SH-SY5Y (cell line): ENCODE measurements around the gene SSBP1.

ENCODE experiments used
- GATA2 ChIP-seq: IDR thresholded peaks from 2 replicates; pipeline ENCODE4 v1.6.1; 2011; ENCODE audit warnings: mild to moderate bottlenecking, low read depth, low read length
- GATA3 ChIP-seq: IDR thresholded peaks from 2 replicates; pipeline ENCODE4 v1.6.1; 2011; ENCODE audit warnings: low read depth, mild to moderate bottlenecking, low read length, moderate library complexity

The SSBP1 gene, protein sequence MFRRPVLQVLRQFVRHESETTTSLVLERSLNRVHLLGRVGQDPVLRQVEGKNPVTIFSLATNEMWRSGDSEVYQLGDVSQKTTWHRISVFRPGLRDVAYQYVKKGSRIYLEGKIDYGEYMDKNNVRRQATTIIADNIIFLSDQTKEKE

DNA sequence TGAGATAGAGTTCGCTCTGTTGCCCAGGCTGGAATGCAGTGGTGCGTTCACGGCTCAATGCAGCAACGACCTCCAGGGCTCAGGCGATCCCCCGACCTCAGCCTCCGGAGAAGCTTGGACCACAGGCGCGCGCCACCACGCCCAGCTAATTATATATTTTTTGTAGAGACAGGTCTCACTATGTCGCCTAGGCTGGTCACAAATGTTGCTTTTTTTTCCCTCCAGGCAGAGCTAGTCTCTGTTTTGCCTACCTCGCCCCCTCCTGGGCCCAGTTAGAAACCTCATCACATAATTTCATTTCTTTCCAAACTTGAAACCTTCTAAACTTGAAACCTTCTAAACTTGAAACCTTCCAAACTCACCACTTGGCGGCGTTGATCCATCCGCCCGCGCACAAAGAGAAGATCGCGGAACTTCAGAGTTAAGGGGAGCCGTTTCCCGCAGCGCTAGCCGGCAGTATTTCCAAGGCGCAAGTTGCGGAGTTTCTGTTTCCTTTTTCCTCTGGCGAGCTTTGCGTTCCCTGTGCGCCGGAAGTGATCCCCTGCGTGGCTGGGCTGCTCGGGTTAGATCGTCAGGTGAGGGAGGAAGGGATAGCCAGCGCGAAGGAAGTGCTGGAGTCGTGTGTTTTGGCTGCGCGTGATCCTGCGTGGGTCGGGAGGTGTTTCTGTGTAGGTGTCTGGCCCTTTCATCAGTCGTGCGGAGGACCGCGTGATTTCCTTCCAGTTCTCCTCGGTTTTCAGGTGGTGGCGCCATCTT is at the start of gene SSBP1:
TSS of gene SSBP1 (plus strand) at position 523 of the 756 bp plus-strand sequence. CDS start 809 bp downstream, outside the sequence.
- TF ChIP-seq GATA2, result no peak; the same call in 1 of the 2 replicates
- no peak for TF ChIP-seq GATA3

DNA sequence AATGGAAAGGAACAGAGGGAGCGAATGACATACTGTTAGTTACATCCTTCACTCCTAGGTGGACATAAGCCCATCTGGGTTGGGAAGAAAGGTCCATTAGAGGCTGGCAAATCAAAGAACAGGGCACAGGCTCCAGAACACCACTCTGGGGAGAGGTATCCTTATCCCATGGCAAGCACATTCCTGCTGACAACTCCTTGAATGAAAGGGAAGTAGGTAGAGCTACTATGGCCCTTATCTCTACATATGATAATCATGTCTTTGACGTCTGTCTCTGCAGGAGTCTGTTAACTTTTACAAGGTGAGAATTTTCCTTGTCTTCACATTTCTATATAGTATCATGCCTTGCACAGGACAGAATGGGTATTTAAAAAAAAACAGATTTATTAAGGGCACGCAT is 46.6 kb upstream of the SSBP1 start:
- no peak for TF ChIP-seq GATA2
- no peak for TF ChIP-seq GATA3

DNA sequence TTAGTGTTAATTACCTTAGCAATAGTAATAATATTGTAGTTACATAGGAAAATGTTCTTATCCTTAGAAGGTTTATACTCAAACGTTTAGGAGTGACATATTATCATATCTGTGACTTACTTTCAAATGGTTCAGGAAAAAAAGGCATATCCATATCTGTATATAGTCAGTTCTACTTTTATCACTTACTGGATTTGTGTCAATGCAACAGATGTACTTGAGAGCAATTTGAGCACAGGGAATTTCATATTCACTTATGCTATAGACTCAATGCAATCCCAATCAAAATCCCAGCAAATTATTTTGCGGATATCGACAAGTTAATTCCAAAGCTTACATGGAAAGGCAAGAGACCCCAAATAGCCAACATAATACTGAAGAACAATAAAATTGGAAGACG is 46.2 kb upstream of the SSBP1 start:
- TF ChIP-seq GATA3 (no peak), GATA2 (no peak)

DNA sequence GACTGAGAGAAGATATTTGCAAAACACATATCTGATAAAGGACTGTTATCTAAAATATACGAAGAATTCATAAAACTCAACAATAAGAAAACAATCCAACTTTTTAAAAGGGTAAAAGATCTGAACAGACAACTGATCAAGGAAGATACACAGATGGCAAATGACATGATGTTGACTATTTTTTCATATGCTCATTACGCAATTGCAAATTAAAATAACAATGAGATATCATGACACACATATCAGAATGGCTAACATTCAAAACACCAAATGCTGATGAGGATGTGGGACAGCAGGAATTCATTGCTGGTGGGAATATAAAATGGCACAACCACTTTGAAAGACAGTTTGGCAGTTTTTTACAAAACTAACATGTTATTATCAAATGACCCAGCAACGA is 45.1 kb upstream of the SSBP1 start:
- no peak for TF ChIP-seq GATA2
- no peak for TF ChIP-seq GATA3

DNA sequence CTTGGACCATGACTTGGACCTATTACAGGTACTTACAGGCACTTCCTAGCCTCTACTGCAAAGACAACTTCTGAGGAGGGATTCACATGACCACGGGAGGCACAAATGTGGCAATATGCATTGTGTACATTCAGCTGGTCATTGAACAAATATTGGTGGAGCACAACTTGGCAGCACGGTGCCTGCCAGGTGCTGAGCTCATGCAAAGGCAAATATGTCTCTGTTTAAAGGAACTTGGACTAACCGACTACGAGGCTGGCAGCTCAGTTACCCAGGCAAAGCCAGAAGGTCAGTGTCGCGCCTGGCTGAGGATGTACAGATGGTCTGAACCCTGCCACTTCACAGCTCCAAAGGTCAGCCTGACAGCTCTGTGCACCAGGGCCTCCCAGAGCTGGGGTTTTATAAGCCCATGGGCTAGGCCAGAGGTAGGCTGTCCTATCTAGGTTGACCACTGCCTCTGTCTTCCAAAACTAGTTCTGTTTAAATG is 42.3 kb upstream of the SSBP1 start:
- TF ChIP-seq GATA3 (no peak), GATA2 (no peak)

DNA sequence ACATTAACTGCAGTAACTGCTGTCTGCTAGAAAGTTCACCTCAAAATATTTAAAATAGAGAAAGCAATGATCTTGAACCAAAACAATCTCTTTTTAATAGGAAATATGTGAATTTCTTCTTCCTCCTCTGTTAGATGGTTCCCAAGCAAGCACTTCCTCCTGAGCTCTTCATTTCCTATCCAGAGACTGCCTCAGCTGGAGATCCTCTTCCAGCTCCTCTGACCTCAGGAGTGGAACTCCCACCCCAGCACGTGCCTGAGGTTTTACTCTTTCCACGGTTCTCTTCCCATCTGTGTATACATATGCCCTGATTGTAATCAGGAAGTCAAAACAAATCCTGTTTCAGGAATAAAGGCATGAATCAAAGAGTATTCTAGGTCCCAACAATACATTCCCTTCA is 41.8 kb upstream of the SSBP1 start:
- TF ChIP-seq GATA3 (no peak), GATA2 (no peak)

DNA sequence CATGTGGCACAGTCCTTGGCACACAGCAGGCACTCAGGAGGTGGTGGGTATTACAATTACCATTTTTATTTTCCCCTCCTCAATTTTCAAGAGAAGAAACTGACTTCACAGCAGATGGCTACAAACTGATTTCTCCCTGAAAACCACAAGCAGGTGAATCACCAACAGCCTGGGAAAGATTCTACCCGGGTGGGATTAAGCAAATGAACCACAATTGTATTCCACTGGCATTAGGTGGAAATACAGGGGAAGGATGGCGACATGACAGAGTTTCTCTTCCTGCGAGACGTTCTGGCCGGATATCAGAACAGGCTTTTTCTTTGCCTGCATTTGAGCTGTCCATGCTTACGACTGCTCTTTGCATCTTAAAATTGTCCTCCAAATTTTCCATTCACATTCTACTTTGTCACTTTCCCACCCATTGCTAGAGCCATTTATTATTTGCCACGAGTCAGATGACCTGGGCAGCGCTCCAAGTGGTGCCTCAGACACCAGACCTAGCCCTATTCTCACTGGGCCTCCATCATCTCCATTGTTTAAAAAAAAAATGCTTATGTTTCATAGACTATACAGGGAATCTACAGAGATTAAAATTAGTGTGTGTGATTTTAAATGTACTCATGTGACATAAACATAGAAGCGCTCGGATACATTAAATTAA is 40.8 kb upstream of the SSBP1 start:
- TF ChIP-seq GATA2 (no peak), GATA3 (no peak)

DNA sequence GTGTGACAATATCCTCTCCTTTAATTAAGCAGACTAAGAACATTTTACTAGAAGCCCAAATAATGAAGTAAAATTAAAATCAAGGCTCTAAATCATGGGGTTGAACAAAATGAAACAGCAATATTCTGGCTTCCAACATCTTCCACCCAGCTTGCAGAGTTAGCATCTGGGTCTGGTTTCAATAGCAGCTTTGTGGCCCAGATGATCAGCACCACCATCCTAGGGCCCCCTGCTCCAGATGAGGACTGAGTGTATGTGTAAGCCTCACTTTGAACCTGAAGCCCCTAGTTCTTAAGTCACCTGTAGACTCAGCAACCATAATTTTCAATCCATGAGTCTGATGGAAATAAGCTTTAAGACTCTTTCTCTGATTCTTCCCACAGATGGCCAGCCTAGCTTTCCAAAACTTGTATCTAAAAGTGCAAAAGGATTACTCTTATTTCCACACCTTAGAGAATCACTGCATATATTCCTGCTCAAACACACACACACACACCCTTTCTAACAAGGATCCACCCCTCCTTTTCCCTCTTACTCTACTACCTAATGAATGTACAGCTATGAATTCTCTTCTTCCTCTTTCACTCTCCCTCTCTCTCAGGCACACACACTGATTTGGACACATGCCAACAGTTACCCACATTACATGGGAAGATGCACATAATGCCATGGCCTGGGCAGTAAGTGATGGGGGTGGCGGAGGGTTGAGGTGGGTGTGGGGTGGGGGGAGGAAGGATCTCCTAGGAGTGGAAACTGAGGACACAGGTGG is 39.7 kb upstream of the SSBP1 start:
- TF ChIP-seq GATA2, result no peak
- no peak for TF ChIP-seq GATA3

DNA sequence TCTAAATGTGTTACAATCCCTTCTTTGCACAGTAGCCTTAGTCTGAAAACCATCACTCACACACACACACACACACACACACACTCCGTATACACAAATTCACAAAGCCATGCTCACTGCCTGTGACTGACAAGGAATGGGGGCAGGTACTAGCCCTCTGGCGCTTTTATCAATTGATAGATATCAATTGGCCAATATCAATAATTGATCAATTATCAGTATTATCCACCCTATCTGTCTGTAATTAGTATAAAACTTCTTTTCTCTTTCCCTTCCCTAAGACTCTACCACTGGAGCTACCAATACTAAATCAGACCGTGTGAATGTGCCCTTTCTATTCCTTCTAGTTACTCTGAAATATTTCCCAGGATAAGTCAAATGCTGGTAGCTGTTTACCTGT is 38.3 kb upstream of the SSBP1 start:
- TF ChIP-seq GATA2 (no peak), GATA3 (no peak)

DNA sequence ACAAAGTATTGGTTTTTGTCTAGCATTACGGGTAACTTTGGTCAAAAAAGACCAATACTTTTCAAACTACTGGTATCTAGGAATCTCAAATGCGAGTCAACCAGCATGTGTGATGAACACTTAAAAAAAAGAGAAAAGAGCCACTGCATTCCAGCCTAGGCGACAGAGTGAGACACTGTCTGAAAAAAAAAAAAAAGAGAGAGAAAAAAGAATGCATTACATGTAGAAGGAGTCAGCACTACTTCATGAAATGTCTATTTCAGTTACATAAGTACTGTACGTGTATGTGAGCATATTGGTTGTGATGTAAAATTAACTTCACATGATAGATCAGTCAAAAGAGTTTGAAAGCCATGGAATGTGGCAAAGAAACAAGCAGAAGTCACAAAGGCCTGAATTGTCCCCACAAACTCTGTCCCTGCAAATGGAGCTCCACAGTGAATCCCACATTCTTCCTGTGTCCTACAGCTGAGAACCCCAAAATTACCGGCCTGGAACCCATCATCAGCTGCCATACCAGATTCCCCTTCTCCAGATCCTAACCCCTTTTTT is 37.8 kb upstream of the SSBP1 start:
- no peak for TF ChIP-seq GATA2
- no peak for TF ChIP-seq GATA3

DNA sequence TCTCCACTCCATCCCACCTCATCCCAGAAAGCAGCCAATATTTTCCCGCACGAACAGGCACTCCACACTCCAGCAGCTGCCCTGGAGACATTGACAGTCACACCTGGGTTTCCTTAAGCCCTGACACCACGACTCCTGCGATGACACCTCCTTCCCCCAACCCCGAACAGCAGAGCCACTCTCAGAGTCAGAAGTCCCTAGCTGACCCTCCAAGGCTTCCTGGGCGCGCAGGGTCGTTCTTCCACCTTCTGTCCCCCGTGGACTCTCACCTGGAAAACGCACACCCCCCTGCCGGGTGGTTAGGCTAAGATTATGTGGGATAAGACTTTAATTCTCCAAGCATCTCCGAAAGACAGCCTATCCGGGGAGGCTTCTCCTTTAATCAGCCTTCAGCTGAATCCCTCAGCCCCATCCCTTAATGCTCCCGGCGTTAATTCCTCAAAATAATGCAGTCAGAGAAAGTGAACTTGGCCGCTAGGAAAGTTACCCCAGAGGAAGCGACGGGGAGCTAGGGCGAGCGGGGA is 37.2 kb upstream of the SSBP1 start:
- TF ChIP-seq GATA3 (no peak), GATA2 (no peak)

DNA sequence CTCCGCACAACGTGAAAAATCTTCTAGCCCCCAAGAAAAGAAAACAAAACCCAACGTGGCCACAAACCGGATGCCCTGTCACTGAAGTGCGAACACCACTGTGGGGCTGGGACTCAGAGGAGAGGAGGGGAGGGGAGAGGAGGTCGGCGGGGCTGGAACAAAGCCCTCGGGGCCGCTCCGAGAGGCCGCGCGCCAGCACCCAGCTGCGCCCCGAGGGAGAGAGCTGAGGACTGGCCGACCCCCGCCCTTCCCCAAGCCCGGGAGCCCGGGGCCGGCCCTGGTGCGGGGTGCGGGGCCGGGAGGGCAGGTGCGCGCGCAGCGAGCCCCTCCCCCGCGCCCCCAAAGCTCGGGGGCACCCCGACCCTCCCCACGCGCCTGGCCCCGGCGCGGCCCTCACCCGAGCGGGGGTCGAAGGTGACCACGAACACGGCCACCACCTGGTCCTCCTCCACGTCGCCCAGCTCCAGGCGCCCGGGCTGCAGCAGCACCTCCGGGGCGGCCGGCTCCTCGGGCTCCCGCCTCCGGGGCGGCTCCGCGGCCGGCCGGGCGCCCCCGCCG is 36.6 kb upstream of the SSBP1 start:
- TF ChIP-seq GATA3 (no peak), GATA2 (no peak)

DNA sequence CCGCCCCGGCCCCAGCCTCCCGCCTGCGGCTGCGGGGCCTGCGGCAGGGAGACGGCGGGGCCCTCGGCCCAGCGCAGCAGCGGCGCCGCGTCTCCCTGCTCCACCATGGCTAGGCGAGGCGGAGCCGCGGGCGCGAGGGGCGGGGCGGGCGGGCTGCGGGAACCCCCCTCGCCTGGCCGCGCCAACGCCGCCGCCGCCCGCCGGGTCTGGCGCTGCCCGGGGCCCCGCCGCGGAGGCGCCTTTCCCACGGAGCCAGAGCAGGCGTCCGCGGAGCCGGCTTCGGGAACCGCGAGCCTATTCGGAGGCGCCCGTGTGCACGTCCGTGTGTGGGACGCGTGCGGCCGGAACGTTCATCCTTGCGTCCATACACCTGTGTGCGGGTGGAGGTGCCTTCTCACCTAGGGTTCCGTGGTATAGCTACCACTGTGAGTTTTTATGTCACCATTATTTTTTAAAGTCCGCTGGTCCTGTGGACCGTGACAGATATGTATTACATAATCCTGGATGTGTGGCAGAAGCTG is 36.1 kb upstream of the SSBP1 start, which contains the start of gene DENND11:
TSS of gene DENND11 (minus strand) at position 120 of the 521 bp plus-strand sequence. CDS start at position 107, 13 bp downstream.
- no peak for TF ChIP-seq GATA2
- no peak for TF ChIP-seq GATA3
